ENCODE data around the gene DENND6B. TPM values are rescaled to one million over a fixed set of nuclear protein-coding genes. Genes with fewer than 3 reads are reported as not detected.

The DENND6B gene
- total RNA-seq, 1 experiment from 2014 or later: 13.2 TPM

DNA sequence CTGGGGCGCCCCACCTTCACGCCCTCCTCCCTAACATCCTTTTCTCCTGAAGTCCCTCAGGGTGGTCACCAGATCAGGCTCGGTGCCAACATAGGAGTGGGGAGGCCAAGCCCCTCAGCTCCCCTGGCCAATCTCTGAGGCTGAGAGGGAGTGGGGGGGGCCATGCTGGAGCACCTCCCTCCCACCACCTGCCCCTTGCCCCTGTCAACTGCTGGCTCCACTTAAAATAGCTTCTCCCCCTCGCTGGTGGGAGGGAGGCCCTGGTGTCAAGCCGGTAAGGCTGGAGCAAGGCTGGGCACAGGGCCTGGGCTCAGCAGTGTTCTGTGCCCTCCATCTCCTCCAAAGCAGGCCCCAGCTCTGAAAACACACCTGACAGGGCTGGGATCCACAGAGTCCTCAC, 24.2 kb downstream of the DENND6B start:
- intact Hi-C loops (cut with micrococcal nuclease; ENCODE audit: unreplicated experiment): no loop called here
- peak overlapping the region; percentile 70 for H3K27ac Mint-ChIP-seq (ENCODE audit: unreplicated experiment)
- peak overlapping the region; percentile 67 for H3K4me3 Mint-ChIP-seq (ENCODE audit: low read depth, unreplicated experiment)
- peaks cover 89% of the 10 kb centered on the region for H3K36me3 Mint-ChIP-seq (ENCODE audit: insufficient read depth, unreplicated experiment)
- CTCF ChIA-PET: interaction anchor here (3.9 kb wide), 1 partner anchor 9 kb away, joined by 26 read pairs; no protein-coding TSS in a partner anchor
- TF ChIP-seq, protein P1, sequence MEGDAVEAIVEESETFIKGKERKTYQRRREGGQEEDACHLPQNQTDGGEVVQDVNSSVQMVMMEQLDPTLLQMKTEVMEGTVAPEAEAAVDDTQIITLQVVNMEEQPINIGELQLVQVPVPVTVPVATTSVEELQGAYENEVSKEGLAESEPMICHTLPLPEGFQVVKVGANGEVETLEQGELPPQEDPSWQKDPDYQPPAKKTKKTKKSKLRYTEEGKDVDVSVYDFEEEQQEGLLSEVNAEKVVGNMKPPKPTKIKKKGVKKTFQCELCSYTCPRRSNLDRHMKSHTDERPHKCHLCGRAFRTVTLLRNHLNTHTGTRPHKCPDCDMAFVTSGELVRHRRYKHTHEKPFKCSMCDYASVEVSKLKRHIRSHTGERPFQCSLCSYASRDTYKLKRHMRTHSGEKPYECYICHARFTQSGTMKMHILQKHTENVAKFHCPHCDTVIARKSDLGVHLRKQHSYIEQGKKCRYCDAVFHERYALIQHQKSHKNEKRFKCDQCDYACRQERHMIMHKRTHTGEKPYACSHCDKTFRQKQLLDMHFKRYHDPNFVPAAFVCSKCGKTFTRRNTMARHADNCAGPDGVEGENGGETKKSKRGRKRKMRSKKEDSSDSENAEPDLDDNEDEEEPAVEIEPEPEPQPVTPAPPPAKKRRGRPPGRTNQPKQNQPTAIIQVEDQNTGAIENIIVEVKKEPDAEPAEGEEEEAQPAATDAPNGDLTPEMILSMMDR (IDR thresholded peaks at IDR 0.05; ENCODE audit: unreplicated experiment): no peak
- no peaks in the 10 kb centered on the region for H3K27me3 Mint-ChIP-seq (ENCODE audit: unreplicated experiment)
- H3K9me3 Mint-ChIP-seq (ENCODE audit: low read depth, unreplicated experiment): no peaks in the 10 kb centered on the region
- no TSS peak for BruUV-seq (replicated peaks)
- peaks cover 64% of the 10 kb centered on the region for H3K4me1 Mint-ChIP-seq (ENCODE audit: low read depth, unreplicated experiment)
- no peak for DNase-seq

DNA sequence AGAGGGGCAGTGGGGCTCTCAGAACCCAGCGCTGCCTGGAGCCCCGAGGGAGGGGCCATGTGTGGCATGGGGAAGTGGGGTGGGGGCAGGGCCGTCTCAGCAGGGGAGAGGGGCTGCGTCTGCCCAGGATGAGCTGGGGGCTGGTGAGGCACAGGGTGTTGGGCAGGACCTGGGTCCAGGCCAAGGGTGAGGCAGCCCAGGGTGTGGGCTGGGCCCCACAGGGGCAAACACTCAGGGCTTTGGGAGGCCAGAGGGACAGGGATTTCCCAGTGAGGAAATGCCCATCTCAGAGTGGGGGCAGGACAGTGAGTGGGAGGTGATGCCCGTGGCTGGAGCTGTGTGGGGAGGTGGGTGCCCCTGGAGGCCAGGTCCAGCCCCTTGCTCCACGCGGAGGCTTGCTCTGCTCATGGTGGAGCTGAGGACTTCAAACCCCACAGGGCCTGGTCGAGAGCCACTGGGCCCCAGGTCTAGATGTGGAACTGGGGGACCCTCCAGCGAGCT, 24.7 kb downstream of the DENND6B start:
- TF ChIP-seq, protein P1 (IDR thresholded peaks at IDR 0.05; ENCODE audit: unreplicated experiment): no peak
- Mint-ChIP-seq H3K4me3 (ENCODE audit: low read depth, unreplicated experiment) (peak overlapping the region; percentile 67), H3K27me3 (ENCODE audit: unreplicated experiment) (no peaks in the 10 kb centered on the region), H3K9me3 (ENCODE audit: low read depth, unreplicated experiment) (no peaks in the 10 kb centered on the region), H3K4me1 (ENCODE audit: low read depth, unreplicated experiment) (peaks cover 69% of the 10 kb centered on the region), H3K27ac (ENCODE audit: unreplicated experiment) (no peak overlapping the region), H3K36me3 (ENCODE audit: insufficient read depth, unreplicated experiment) (peaks cover 85% of the 10 kb centered on the region)
- CTCF ChIA-PET: interaction anchor here (3.9 kb wide), 1 partner anchor 8 kb away, joined by 26 read pairs; no protein-coding TSS in a partner anchor
- intact Hi-C loops (cut with micrococcal nuclease; ENCODE audit: unreplicated experiment): no loop called here
- BruUV-seq (replicated peaks): no TSS peak
- DNase-seq: peak; percentile 49

DNA sequence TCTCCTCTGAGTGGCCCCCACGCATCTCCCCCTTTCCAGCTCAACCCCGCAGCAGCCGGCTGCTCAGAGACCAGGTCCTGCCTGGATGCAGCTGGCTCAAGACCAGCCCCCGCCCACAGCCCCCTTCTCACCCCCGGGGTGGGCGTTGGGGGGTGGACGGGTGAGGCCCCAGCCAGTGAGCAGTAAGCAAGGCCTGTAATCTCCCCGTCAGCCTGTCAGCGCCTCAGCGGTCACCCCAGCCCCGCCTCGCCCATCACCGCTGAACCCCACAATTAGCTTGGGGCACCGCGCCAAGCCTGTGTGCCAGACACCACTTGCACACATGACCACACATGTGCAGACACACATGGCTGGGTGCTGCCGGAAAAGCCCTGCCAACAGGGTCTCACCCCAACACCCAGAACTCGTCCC, 25.2 kb downstream of the DENND6B start:
- Mint-ChIP-seq H3K9me3 (ENCODE audit: low read depth, unreplicated experiment) (no peaks in the 10 kb centered on the region), H3K27ac (ENCODE audit: unreplicated experiment) (no peak overlapping the region), H3K36me3 (ENCODE audit: insufficient read depth, unreplicated experiment) (peaks cover 81% of the 10 kb centered on the region), H3K4me3 (ENCODE audit: low read depth, unreplicated experiment) (peak overlapping the region; percentile 67), H3K27me3 (ENCODE audit: unreplicated experiment) (no peaks in the 10 kb centered on the region), H3K4me1 (ENCODE audit: low read depth, unreplicated experiment) (peaks cover 71% of the 10 kb centered on the region)
- intact Hi-C loops (cut with micrococcal nuclease; ENCODE audit: unreplicated experiment): no loop called here
- BruUV-seq (replicated peaks): no TSS peak
- CTCF ChIA-PET: no interaction called here
- no peak for DNase-seq
- TF ChIP-seq, protein P1 (IDR thresholded peaks at IDR 0.05; ENCODE audit: unreplicated experiment): no peak

DNA sequence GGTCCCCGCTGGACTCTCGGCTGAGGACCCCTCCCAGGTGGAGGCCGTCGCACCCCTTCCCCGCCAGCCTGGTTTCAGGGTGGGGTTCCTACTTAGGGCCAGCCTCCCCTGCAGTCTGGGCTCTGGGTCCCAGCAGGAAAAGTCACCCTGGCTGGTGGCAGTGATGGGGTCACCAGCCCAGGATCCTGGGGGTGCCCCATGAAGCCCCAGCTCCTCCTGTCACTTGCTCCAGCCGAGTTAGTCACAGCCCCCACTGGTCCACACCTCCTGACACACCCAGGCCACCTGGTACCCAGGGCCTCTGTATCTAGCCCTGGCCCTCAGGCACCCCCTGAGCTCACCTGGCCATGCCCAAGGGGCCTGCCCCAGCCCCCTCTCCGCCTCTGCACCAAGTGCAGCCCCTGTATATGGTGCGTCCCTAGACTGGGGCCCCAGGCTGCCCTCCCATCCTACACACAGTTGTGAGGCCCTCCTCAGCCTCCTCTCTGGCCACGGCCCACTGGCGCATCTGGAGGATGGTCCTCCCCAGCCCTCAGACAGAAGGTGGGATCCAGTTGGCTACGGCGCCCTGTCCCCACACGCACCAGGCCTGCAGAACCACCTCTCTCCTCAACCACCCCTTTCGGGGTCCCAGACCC, 26.1 kb downstream of the DENND6B start:
- peaks cover 76% of the 10 kb centered on the region for H3K4me1 Mint-ChIP-seq (ENCODE audit: low read depth, unreplicated experiment)
- H3K27me3 Mint-ChIP-seq (ENCODE audit: unreplicated experiment): no peaks in the 10 kb centered on the region
- intact Hi-C loops (cut with micrococcal nuclease; ENCODE audit: unreplicated experiment): no loop called here
- peak overlapping the region; percentile 58 for H3K27ac Mint-ChIP-seq (ENCODE audit: unreplicated experiment)
- BruUV-seq (replicated peaks): no TSS peak
- TF ChIP-seq, protein P1 (IDR thresholded peaks at IDR 0.05; ENCODE audit: unreplicated experiment): no peak
- DNase-seq: no peak
- H3K9me3 Mint-ChIP-seq (ENCODE audit: low read depth, unreplicated experiment): no peaks in the 10 kb centered on the region
- H3K36me3 Mint-ChIP-seq (ENCODE audit: insufficient read depth, unreplicated experiment): peaks cover 80% of the 10 kb centered on the region
- H3K4me3 Mint-ChIP-seq (ENCODE audit: low read depth, unreplicated experiment): peak overlapping the region; percentile 67
- CTCF ChIA-PET: interaction anchor here (0.6 kb wide), 1 partner anchor 28 kb away, joined by 6 read pairs; no protein-coding TSS in a partner anchor

Data from Calu3 (cell line).